Large intestine (tissue), 3 donors: ENCODE results near the gene KCNQ5. TPM values are rescaled to one million over a fixed set of nuclear protein-coding genes. Genes with fewer than 3 reads are reported as not detected.
"Not testable (repeated sequence)": the region's sequence is repeated elsewhere in the genome, so short reads cannot be mapped to it uniquely, and the experiment has no call there.

Source experiments
- DNase-seq, 2 donors: peaks; one replicate each; pipeline versions ENCODE4 v3.0.0 to v3.0.0-alpha.2; 2013
- H3K27ac ChIP-seq: one replicate; pipeline ENCODE4 v1.5.1; 2013; ENCODE audit warnings: low read length
- H3K27me3 ChIP-seq: 2 replicates; pipeline ENCODE4 v1.6.1; 2013; ENCODE audit warnings: low read length; ENCODE audit not compliant: control insufficient read depth, insufficient read depth
- H3K36me3 ChIP-seq: 2 replicates; pipeline ENCODE4 v1.6.1; 2013; ENCODE audit warnings: low read length; ENCODE audit not compliant: control insufficient read depth, insufficient read depth
- H3K4me1 ChIP-seq: one replicate; pipeline ENCODE4 v1.6.1; 2013; ENCODE audit warnings: low read length; ENCODE audit not compliant: control insufficient read depth, insufficient read depth
- H3K4me3 ChIP-seq: one replicate; pipeline ENCODE4 v1.5.1; 2013; ENCODE audit warnings: low read length
- H3K9me3 ChIP-seq: one replicate; pipeline ENCODE4 v1.6.1; 2013; ENCODE audit warnings: mild to moderate bottlenecking, low read depth, low read length, moderate library complexity; ENCODE audit not compliant: control insufficient read depth
- WGBS: methylation state at CpG from one replicate; pipeline ENCODE4 v1.1.5; 2013; ENCODE audit warnings: low lambda C conversion rate; ENCODE audit not compliant: insufficient coverage; 5-methylcytosine and 5-hydroxymethylcytosine counted together
- polyA plus RNA-seq: library from polyadenylated mRNA; unstranded; fragments of 120-200 nt; gene quantifications from one replicate; pipeline ENCODE4 v1.2.1, GENCODE V29; 2013

Gene KCNQ5
- polyA plus RNA-seq, 1 donor, result 3.4 TPM

DNA sequence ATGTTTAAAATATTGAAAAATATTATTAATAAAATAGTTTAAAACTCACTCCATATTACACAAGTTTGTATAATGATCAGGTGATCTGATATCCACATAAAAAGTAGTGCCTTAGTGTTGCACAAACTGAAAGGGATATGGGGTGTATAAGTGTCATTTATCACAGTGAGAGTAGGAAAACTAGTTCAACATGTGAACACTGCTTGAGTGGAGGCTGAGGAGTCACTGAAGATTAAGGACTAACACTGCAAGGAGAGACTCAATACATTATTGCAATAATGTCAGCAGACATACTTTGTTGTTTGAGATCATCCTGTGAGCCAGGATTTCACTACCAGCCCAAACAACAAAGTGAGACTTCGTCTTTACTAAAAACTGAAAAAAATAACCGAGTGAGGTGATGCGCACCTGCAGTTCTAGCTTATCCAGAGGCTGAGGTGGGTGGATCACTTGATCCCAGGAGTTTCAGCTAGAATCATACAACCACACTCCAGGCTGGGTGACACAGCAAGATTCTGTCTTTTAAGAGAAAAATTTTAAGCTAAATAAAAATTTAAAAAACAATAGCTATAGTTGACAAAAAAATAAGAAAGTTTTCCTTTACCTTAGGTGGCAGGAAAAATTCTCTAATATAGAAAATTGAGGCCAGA, 605.9 kb downstream of the KCNQ5 start:
- Histone ChIP-seq H3K27ac (no peak overlapping the region), H3K9me3 (no peaks in the 10 kb centered on the region), H3K4me1 (no peaks in the 10 kb centered on the region), H3K4me3 (no peak overlapping the region), H3K36me3 (no peaks in the 10 kb centered on the region), H3K27me3 (no peaks in the 10 kb centered on the region)
- no peak for DNase-seq
- WGBS, result 100% methylated on average over 2 of the region's 3 CpGs

GRCh38 chr6:73231986-73232391, 610.1 kb downstream of the KCNQ5 start:
- H3K36me3 ChIP-seq, result no peaks in the 10 kb centered on the region
- WGBS, result no CpG with 5 or more reads among the region's 1 CpG
- H3K27ac ChIP-seq, result no peak overlapping the region
- DNase-seq, result no peak
- no peak overlapping the region for H3K4me3 ChIP-seq
- no peaks in the 10 kb centered on the region for H3K4me1 ChIP-seq
- no peaks in the 10 kb centered on the region for H3K27me3 ChIP-seq
- no peaks in the 10 kb centered on the region for H3K9me3 ChIP-seq

GRCh38 chr6:73233048-73233447, 611.2 kb downstream of the KCNQ5 start:
- no peak for DNase-seq
- WGBS, result no CpG with 5 or more reads among the region's 6 CpGs
- H3K9me3 ChIP-seq, result no peaks in the 10 kb centered on the region
- no peak overlapping the region for H3K27ac ChIP-seq
- no peaks in the 10 kb centered on the region for H3K36me3 ChIP-seq
- H3K4me1 ChIP-seq, result no peaks in the 10 kb centered on the region
- H3K4me3 ChIP-seq, result no peak overlapping the region
- no peaks in the 10 kb centered on the region for H3K27me3 ChIP-seq

- WGBS, result no CpG with 5 or more reads among the region's 3 CpGs
These were observed 612.1 kb downstream of the KCNQ5 start for GRCh38 chr6:73233971-73234370.

DNA sequence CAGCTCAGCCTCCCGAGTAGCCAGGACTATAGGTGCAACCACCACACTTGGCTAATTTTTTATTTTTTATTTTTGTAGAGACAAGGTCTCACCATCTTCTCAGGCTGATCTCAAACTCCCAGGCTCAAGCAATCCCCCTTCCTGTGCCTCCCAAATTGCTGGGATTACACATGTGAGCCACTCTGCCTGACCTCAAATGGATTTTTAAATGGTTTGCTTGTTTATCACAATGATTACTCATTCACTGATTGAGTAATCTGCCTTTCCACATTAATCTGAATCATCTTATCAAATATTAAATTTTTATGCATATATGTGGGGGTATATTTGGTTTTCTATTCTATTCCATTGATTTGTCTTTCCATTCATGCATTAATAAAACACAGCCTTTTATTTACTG, 612.9 kb downstream of the KCNQ5 start:
- no peaks in the 10 kb centered on the region for H3K36me3 ChIP-seq
- H3K9me3 ChIP-seq, result no peaks in the 10 kb centered on the region
- DNase-seq, result no peak
- WGBS, result no CpG with 5 or more reads among the region's 1 CpG
- H3K4me3 ChIP-seq, result no peak overlapping the region
- no peaks in the 10 kb centered on the region for H3K27me3 ChIP-seq
- no peaks in the 10 kb centered on the region for H3K4me1 ChIP-seq
- no peak overlapping the region for H3K27ac ChIP-seq

More at GRCh38 chr6:73233971-73234370, 612.1 kb downstream of the KCNQ5 start:
- not testable (repeated sequence) for H3K4me3 ChIP-seq, DNase-seq, H3K4me1 ChIP-seq, H3K9me3 ChIP-seq, H3K27ac ChIP-seq, H3K27me3 ChIP-seq, H3K36me3 ChIP-seq

- H3K4me1 ChIP-seq, result no peaks in the 10 kb centered on the region
- WGBS, result 92% methylated on average over 2 of the region's 5 CpGs
- H3K4me3 ChIP-seq, result no peak overlapping the region
- H3K36me3 ChIP-seq, result no peaks in the 10 kb centered on the region
- DNase-seq, result no peak
- no peaks in the 10 kb centered on the region for H3K9me3 ChIP-seq
- H3K27ac ChIP-seq, result no peak overlapping the region
- H3K27me3 ChIP-seq, result no peaks in the 10 kb centered on the region
These were observed 614.4 kb downstream of the KCNQ5 start for GRCh38 chr6:73236144-73236750.

- WGBS, result 100% methylated on average over 2 of the region's 4 CpGs
- H3K27ac ChIP-seq, result no peak overlapping the region
- H3K9me3 ChIP-seq, result no peaks in the 10 kb centered on the region
- H3K27me3 ChIP-seq, result no peaks in the 10 kb centered on the region
- H3K4me3 ChIP-seq, result no peak overlapping the region
- DNase-seq, result no peak
- no peaks in the 10 kb centered on the region for H3K4me1 ChIP-seq
- H3K36me3 ChIP-seq, result no peaks in the 10 kb centered on the region
These were observed 618.9 kb downstream of the KCNQ5 start for GRCh38 chr6:73240730-73241129.

DNA sequence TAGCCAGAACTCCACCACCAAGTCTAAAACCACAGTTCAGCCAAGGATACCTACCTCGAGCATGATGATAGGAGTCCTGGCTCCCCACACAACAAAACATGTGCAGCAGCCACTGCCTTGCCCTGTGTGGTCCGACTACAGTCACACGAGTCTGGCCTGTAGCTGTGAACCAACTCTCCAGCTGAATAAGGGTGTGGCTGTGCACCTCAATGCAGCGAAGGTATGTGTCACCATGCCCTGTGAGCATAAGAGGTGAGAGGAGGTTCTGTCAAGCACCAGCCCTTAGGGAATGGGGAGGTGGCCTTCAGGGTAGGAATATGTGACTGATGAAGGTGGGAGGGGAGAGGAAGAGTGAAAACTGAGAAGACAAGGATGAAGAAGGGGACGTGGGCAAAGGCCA, 620.1 kb downstream of the KCNQ5 start:
- no peaks in the 10 kb centered on the region for H3K27me3 ChIP-seq
- H3K4me3 ChIP-seq, result no peak overlapping the region
- H3K4me1 ChIP-seq, result no peaks in the 10 kb centered on the region
- DNase-seq, result no peak
- H3K36me3 ChIP-seq, result no peaks in the 10 kb centered on the region
- H3K27ac ChIP-seq, result no peak overlapping the region
- no peaks in the 10 kb centered on the region for H3K9me3 ChIP-seq
- WGBS, result no CpG with 5 or more reads among the region's 5 CpGs
